A549 (cell line): ENCODE data around the gene RAD51B. TPM values are rescaled to one million over a fixed set of nuclear protein-coding genes. Genes with fewer than 3 reads are reported as not detected.

Source experiments
- ATAC-seq, 2 experiments: fragments of 200-7000 bp in 1 of 2; fragments of >200 bp in 1 of 2; cut with Nextera tagmentation in 1 of 2; cut with Tn5 transposase in 1 of 2; 3 replicates each; pipeline versions ENCODE4 v1.8.0 to v1.9.1; 2018 to 2020; ENCODE audit warnings: mild to moderate bottlenecking in 1 of 2, moderate library complexity in 1 of 2
- CTCF ChIA-PET: fragments of 300-600 bp; sonication (Branson Sonifier 250); formaldehyde crosslinking; extraction: SDS; loops from one replicate; lab custom pipeline; 2021; ENCODE audit warnings: antibody characterized with exemption, inconsistent platforms; lab: Yijun Ruan, JAX
- POLR2A ChIA-PET: fragments of 350-600 bp; formaldehyde crosslinking; extraction: SDS; loops from one replicate; lab custom pipeline; 2021; ENCODE audit warnings: antibody characterized with exemption, inconsistent platforms; lab: Yijun Ruan, JAX
- DNase-seq, 2 experiments: peaks; one replicate each; pipeline versions ENCODE4 v3.0.0 to v3.0.0-alpha.2; 2011 to 2016; ENCODE audit warnings: low read depth in 1 of 2, low spot score in 1 of 2
- FAIRE-seq: peaks from 2 replicates; lab custom pipeline; 2011; peaks lifted over from hg19 to GRCh38; lab: Jason Lieb, UNC
- H3K27ac ChIP-seq, 2 experiments: fragments of >200 bp; sonication (Bioruptor Twin); formaldehyde crosslinking; 3 replicates each; pipeline ENCODE4 v1.5.1; 2016 to 2017
- H3K4me1 ChIP-seq: fragments of >200 bp; sonication (Bioruptor Twin); formaldehyde crosslinking; 3 replicates; pipeline ENCODE4 v1.6.1; 2016
- H3K4me2 ChIP-seq: fragments of >200 bp; sonication (Bioruptor Twin); formaldehyde crosslinking; 3 replicates; pipeline ENCODE4 v1.6.1; 2016
- H3K4me3 ChIP-seq: fragments of >200 bp; sonication (Bioruptor Twin); formaldehyde crosslinking; 3 replicates; pipeline ENCODE4 v1.5.1; 2016
- H3K9me3 ChIP-seq: fragments of >200 bp; sonication (Bioruptor Twin); formaldehyde crosslinking; 3 replicates; pipeline ENCODE4 v1.6.1; 2016
- BCL3 ChIP-seq: fragments of >200 bp; sonication (Bioruptor Twin); formaldehyde crosslinking; IDR thresholded peaks from 3 replicates; pipeline ENCODE4 v1.6.1; 2016
- CBX2 ChIP-seq: fragments of 200-600 bp; sonication (generic); IDR thresholded peaks from 2 replicates; pipeline ENCODE4 v1.6.1; 2016; ENCODE audit warnings: low read depth, mild to moderate bottlenecking, borderline replicate concordance
- CBX8 ChIP-seq: fragments of 200-600 bp; sonication (generic); IDR thresholded peaks from 2 replicates; pipeline ENCODE4 v1.6.1; 2016
- CEBPB ChIP-seq, 2 experiments: fragments of >200 bp in 1 of 2; sonication (Bioruptor Twin) in 1 of 2; formaldehyde crosslinking in 1 of 2; IDR thresholded peaks; 2 replicates each; pipeline ENCODE4 v1.6.1; 2012 to 2016
- CHD2 ChIP-seq: fragments of 150-350 bp; IDR thresholded peaks from 2 replicates; pipeline ENCODE4 v1.6.1; 2014; ENCODE audit warnings: low read length; ENCODE audit not compliant: partially characterized antibody
- CHD4 ChIP-seq: fragments of 200-600 bp; sonication (generic); IDR thresholded peaks from 2 replicates; pipeline ENCODE4 v1.6.1; 2016; ENCODE audit warnings: antibody characterized with exemption, mild to moderate bottlenecking, borderline replicate concordance
- E2F6 ChIP-seq: IDR thresholded peaks from 2 replicates; pipeline ENCODE4 v1.6.1; 2012; ENCODE audit warnings: low read depth, borderline replicate concordance
- FOXS1 ChIP-seq: fragments of 250-450 bp; sonication (Bioruptor Pico); IDR thresholded peaks from 2 replicates; pipeline ENCODE4 v1.5.0; 2020; ENCODE audit warnings: mild to moderate bottlenecking, moderate library complexity
- GATA3 ChIP-seq: IDR thresholded peaks from 2 replicates; pipeline ENCODE4 v1.6.1; 2012; ENCODE audit warnings: borderline replicate concordance
- HDAC2 ChIP-seq: fragments of 200-600 bp; sonication (generic); IDR thresholded peaks from 2 replicates; pipeline ENCODE4 v1.6.1; 2016
- HEYL ChIP-seq: fragments of 250-450 bp; sonication (Bioruptor Pico); IDR thresholded peaks from 2 replicates; pipeline ENCODE4 v1.8.0; 2021; ENCODE audit warnings: mild to moderate bottlenecking, moderate library complexity
- HOXB13 ChIP-seq: fragments of 250-450 bp; sonication (Bioruptor Pico); IDR thresholded peaks from 2 replicates; pipeline ENCODE4 v1.5.0; 2020; ENCODE audit warnings: low read depth, mild to moderate bottlenecking, moderate library complexity
- HOXB5 ChIP-seq: fragments of 250-450 bp; sonication (Bioruptor Pico); IDR thresholded peaks from 2 replicates; pipeline ENCODE4 v1.5.0; 2020; ENCODE audit warnings: mild to moderate bottlenecking, moderate library complexity
- JUN ChIP-seq, 2 experiments: fragments of >200 bp; sonication (Bioruptor Twin); formaldehyde crosslinking; IDR thresholded peaks; 2 replicates in 1 of 2; 3 replicates in 1 of 2; pipeline ENCODE4 v1.6.1; 2016 to 2017
- JUNB ChIP-seq: fragments of >200 bp; sonication (Bioruptor Twin); formaldehyde crosslinking; IDR thresholded peaks from 2 replicates; pipeline ENCODE4 v1.6.1; 2016
- KDM1A ChIP-seq: fragments of 200-600 bp; sonication (generic); IDR thresholded peaks from 2 replicates; pipeline ENCODE4 v1.6.1; 2016; ENCODE audit warnings: low read depth, mild to moderate bottlenecking
- KDM5A ChIP-seq: fragments of 200-600 bp; sonication (generic); IDR thresholded peaks from 2 replicates; pipeline ENCODE4 v1.6.1; 2016; ENCODE audit warnings: antibody characterized with exemption, mild to moderate bottlenecking
- MAZ ChIP-seq: fragments of 150-350 bp; IDR thresholded peaks from 2 replicates; pipeline ENCODE4 v1.6.1; 2014; ENCODE audit warnings: antibody characterized with exemption, low read depth, low read length, borderline replicate concordance
- MYC ChIP-seq: IDR thresholded peaks from 2 replicates; pipeline ENCODE4 v1.6.1; 2012; ENCODE audit warnings: mild to moderate bottlenecking, inconsistent platforms, low read length, improper control_type of control experiment, borderline replicate concordance
- NFE2L2 ChIP-seq: fragments of 150-350 bp; conservative IDR thresholded peaks from 2 replicates; pipeline ENCODE4 v1.6.1; 2014; ENCODE audit warnings: low read length
- NR3C1 ChIP-seq: fragments of >200 bp; sonication (Bioruptor Twin); formaldehyde crosslinking; IDR thresholded peaks from 3 replicates; pipeline ENCODE4 v1.6.1; 2017
- POLR2A ChIP-seq: IDR thresholded peaks from 2 replicates; pipeline ENCODE4 v1.6.1; 2012; ENCODE audit warnings: mild to moderate bottlenecking, low read length
- POLR2AphosphoS2 ChIP-seq: conservative IDR thresholded peaks from 2 replicates; pipeline ENCODE4 v1.6.1; 2012; ENCODE audit warnings: low read length, improper control_type of control experiment, inconsistent platforms
- RAD21 ChIP-seq, 2 experiments: fragments of >200 bp in 1 of 2; sonication (Bioruptor Twin) in 1 of 2; formaldehyde crosslinking in 1 of 2; IDR thresholded peaks in 1 of 2; conservative IDR thresholded peaks in 1 of 2; 2 replicates in 1 of 2; 3 replicates in 1 of 2; pipeline ENCODE4 v1.6.1; 2012 to 2018; ENCODE audit warnings: inconsistent platforms in 1 of 2
- RARB ChIP-seq: fragments of 250-450 bp; sonication (Bioruptor Pico); IDR thresholded peaks from 2 replicates; pipeline ENCODE4 v1.8.0; 2021; ENCODE audit warnings: mild to moderate bottlenecking, moderate library complexity
- RCOR1 ChIP-seq: fragments of 150-350 bp; IDR thresholded peaks from 2 replicates; pipeline ENCODE4 v1.6.1; 2014; ENCODE audit warnings: antibody characterized with exemption, low read length, low read depth
- RNF2 ChIP-seq: fragments of 200-600 bp; sonication (generic); IDR thresholded peaks from 2 replicates; pipeline ENCODE4 v1.6.1; 2016; ENCODE audit warnings: low read depth, mild to moderate bottlenecking, antibody characterized with exemption, moderate library complexity, borderline replicate concordance
- SMC3 ChIP-seq: fragments of >200 bp; sonication (Bioruptor Twin); formaldehyde crosslinking; IDR thresholded peaks from 3 replicates; pipeline ENCODE4 v1.6.1; 2018; ENCODE audit warnings: inconsistent platforms
- SREBF2 ChIP-seq: fragments of 450-650 bp; IDR thresholded peaks from 2 replicates; pipeline ENCODE4 v1.6.1; 2014; ENCODE audit warnings: mild to moderate bottlenecking, moderate library complexity
- TP53 ChIP-seq: fragments of 250-450 bp; sonication (Bioruptor Pico); IDR thresholded peaks from 2 replicates; pipeline ENCODE4 v1.5.0; 2021; ENCODE audit warnings: mild to moderate bottlenecking, moderate library complexity
- ZFP36 ChIP-seq: fragments of 450-650 bp; IDR thresholded peaks from 2 replicates; pipeline ENCODE4 v1.6.1; 2014; ENCODE audit warnings: borderline replicate concordance; ENCODE audit not compliant: partially characterized antibody
- ZNF302 ChIP-seq: fragments of 250-450 bp; sonication (Bioruptor Pico); IDR thresholded peaks from 2 replicates; pipeline ENCODE4 v1.9.0; 2021; ENCODE audit warnings: inconsistent platforms, mild to moderate bottlenecking, moderate library complexity
- WGBS: methylation state at CpG from one replicate; pipeline ENCODE4 v1.1.6; 2017; ENCODE audit errors: missing lambda C conversion rate; 5-methylcytosine and 5-hydroxymethylcytosine counted together
- polyA minus RNA-seq: library from RNA; depleted of rRNA, polyadenylated mRNA; stranded (reverse); fragments of >200 nt; gene quantifications from 2 replicates; pipeline ENCODE4 v1.2.3, GENCODE V29; 2011; rRNA and poly(A)+ RNA removed
- polyA plus RNA-seq, 4 experiments: library from polyadenylated mRNA; depleted of rRNA in 3 of 4; stranded (reverse); fragments of >200 nt; fragmentation: RNase III in 1 of 4; extraction: RNeasy Plus Mini Kit Qiagen cat#74134 plus additional on column Dnase treatment in 1 of 4; gene quantifications; 2 replicates in 3 of 4; 3 replicates in 1 of 4; pipeline ENCODE4 v1.2.3, GENCODE V29; 2011 to 2017
- TF ChIP-seq, protein P1 (sequence below): IDR thresholded peaks from 2 replicates; pipeline ENCODE4 v1.6.1; 2012
- TF ChIP-seq, protein P2 (sequence below): fragments of 250-450 bp; sonication (Bioruptor Pico); IDR thresholded peaks from 2 replicates; pipeline ENCODE4 v1.5.0; 2020; ENCODE audit warnings: low read depth, mild to moderate bottlenecking, moderate library complexity
- TF ChIP-seq, protein P3 (sequence below): fragments of 250-450 bp; sonication (Bioruptor Pico); IDR thresholded peaks from 2 replicates; pipeline ENCODE4 v1.5.0; 2021; ENCODE audit warnings: mild to moderate bottlenecking, moderate library complexity, borderline replicate concordance
- TF ChIP-seq, protein P4 (sequence below): fragments of 150-350 bp; IDR thresholded peaks from 2 replicates; pipeline ENCODE4 v1.6.1; 2014; ENCODE audit warnings: low read depth, mild to moderate bottlenecking, low read length

Gene RAD51B
- polyA plus RNA-seq (2011; rRNA removed) (10.8 and 12.8 TPM in 2 replicates), polyA plus RNA-seq (2017; fragmentation: RNase III; extraction: RNeasy Plus Mini Kit Qiagen cat#74134 plus additional on column Dnase treatment) (6.6 to 8.0 TPM (median 7.2 TPM) in 3 replicates), polyA minus RNA-seq (25.4 and 31.8 TPM in 2 replicates)
- 3.0 and 3.4 TPM in 2 replicates for polyA plus RNA-seq (2012; cell fraction: cytosol; rRNA removed)
- polyA plus RNA-seq (2012; cell fraction: nucleus; rRNA removed): 1.8 and 2.8 TPM in 2 replicates

- Histone ChIP-seq H3K4me3 (peak within 1 kb of the TSS; percentile 95), H3K4me1 (peaks cover 18% of the 10 kb centered on the region), H3K27ac (peak within 1 kb of the TSS; percentile 86), H3K4me2 (peak within 1 kb of the TSS; percentile 80), H3K9me3 (no peaks in the 10 kb centered on the region)
- ATAC-seq: peak; percentile 90 to 91
- peak; percentile 83 to 95 for DNase-seq
- CTCF ChIA-PET: interaction anchor here (0.7 to 0.8 kb wide), 2 partner anchors 15 to 26 kb away, joined by 3 read pairs; no protein-coding TSS in a partner anchor
- WGBS: 2% methylated on average over 29 of the region's 30 CpGs
- no peak for FAIRE-seq
- POLR2A ChIA-PET: no interaction called here
- TF ChIP-seq POLR2AphosphoS2 (no peak), CEBPB (IDR thresholded peaks at IDR 0.05) (no peak), SMC3 (no peak), RCOR1 (no peak), E2F6 (peak; percentile 50; the same call in 1 of the 2 replicates), NR3C1 (no peak), HDAC2 (no peak), MAZ (no peak), CHD4 (no peak), KDM5A (0 out of 2 replicates have a peak, but pooled peaks have one; percentile 10), CHD2 (no peak), HEYL (CRISPR knock-in tag) (no peak), NFE2L2 (no peak), POLR2A (no peak), CBX8 (no peak), JUNB (no peak), KDM1A (no peak), MYC (no peak), HOXB5 (CRISPR knock-in tag) (no peak), SREBF2 (no peak), RAD21 (conservative IDR thresholded peaks at IDR 0.05 in 1 of 2, IDR thresholded peaks at IDR 0.05 in 1 of 2) (no peak), ZNF302 (CRISPR knock-in tag) (no peak), CBX2 (no peak), ZFP36 (no peak), RNF2 (no peak), BCL3 (peak; percentile 23; the same call in 1 of the 3 replicates), GATA3 (no peak), TP53 (no peak), HOXB13 (CRISPR knock-in tag) (no peak), RARB (no peak), FOXS1 (CRISPR knock-in tag) (no peak), JUN (IDR thresholded peaks at IDR 0.05) (peak in 1 of 2 experiments; percentile 29; a peak in 1 of 5 replicates)
- TF ChIP-seq, protein P1, sequence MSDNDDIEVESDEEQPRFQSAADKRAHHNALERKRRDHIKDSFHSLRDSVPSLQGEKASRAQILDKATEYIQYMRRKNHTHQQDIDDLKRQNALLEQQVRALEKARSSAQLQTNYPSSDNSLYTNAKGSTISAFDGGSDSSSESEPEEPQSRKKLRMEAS: peak; percentile 31
- TF ChIP-seq, protein P2, sequence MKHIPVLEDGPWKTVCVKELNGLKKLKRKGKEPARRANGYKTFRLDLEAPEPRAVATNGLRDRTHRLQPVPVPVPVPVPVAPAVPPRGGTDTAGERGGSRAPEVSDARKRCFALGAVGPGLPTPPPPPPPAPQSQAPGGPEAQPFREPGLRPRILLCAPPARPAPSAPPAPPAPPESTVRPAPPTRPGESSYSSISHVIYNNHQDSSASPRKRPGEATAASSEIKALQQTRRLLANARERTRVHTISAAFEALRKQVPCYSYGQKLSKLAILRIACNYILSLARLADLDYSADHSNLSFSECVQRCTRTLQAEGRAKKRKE (CRISPR knock-in tag): no peak
- TF ChIP-seq, protein P3, sequence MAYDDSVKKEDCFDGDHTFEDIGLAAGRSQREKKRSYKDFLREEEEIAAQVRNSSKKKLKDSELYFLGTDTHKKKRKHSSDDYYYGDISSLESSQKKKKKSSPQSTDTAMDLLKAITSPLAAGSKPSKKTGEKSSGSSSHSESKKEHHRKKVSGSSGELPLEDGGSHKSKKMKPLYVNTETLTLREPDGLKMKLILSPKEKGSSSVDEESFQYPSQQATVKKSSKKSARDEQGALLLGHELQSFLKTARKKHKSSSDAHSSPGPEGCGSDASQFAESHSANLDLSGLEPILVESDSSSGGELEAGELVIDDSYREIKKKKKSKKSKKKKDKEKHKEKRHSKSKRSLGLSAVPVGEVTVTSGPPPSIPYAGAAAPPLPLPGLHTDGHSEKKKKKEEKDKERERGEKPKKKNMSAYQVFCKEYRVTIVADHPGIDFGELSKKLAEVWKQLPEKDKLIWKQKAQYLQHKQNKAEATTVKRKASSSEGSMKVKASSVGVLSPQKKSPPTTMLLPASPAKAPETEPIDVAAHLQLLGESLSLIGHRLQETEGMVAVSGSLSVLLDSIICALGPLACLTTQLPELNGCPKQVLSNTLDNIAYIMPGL: no peak
- TF ChIP-seq, protein P4, sequence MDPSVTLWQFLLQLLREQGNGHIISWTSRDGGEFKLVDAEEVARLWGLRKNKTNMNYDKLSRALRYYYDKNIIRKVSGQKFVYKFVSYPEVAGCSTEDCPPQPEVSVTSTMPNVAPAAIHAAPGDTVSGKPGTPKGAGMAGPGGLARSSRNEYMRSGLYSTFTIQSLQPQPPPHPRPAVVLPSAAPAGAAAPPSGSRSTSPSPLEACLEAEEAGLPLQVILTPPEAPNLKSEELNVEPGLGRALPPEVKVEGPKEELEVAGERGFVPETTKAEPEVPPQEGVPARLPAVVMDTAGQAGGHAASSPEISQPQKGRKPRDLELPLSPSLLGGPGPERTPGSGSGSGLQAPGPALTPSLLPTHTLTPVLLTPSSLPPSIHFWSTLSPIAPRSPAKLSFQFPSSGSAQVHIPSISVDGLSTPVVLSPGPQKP: no peak
These were observed at the start of gene RAD51B for GRCh38 chr14:67819563-67820421. TSS of gene RAD51B (plus strand) at chr14:67819779.
